Stimulated activated CD4-positive, alpha-beta T cell treated with anti-CD3 and anti-CD28 coated beads, Interleukin-15, amount 100 ng/mL, for 48 hours (primary cell): ENCODE measurements around the gene GYPA.
"Not testable (repeated sequence)": the region's sequence is repeated elsewhere in the genome, so short reads cannot be mapped to it uniquely, and the experiment has no call there.

ENCODE experiments used
- DNase-seq, 2 donors: peaks; one replicate each; pipeline ENCODE4 v3.0.0-alpha.2; 2020; ENCODE audit warnings: low read depth in 2 of 2

The GYPA gene

DNA sequence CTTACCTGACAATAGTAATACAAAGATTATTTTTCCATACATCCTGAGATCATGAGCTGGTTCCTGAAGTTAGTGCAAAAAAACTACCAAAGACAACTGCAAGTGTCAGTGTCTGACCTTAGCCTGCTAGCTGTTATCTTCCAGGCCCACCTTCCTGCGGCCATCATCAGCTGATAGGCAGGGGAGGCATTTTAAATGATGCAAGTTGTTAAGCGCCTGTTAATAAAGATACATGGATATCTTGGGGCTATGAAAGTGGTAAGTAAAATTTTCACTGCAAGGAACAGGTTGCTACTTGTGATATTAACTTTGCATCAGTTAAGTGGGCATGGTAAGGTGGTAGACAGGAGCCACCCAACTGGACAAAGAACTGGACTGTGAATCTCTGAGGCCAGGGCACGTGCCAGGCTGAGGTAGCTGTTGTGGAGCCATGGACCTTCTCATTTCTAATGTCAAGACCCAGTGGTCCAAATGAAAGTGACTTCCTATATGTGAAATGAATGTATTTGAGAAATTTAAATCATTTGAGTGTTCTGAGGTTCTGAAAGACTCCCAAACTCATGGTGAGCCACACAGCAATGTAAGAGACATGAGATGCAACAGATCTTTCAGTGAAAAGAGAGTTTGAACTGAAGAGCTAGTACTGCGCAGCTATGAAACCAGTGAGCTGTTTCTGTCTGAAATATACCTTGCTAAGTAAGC, at the start of gene GYPA:
TSS of gene GYPA (minus strand) at position 125 of the 702 bp plus-strand sequence. CDS start at position 42, 83 bp downstream.
- DNase-seq = not testable (repeated sequence)

DNA sequence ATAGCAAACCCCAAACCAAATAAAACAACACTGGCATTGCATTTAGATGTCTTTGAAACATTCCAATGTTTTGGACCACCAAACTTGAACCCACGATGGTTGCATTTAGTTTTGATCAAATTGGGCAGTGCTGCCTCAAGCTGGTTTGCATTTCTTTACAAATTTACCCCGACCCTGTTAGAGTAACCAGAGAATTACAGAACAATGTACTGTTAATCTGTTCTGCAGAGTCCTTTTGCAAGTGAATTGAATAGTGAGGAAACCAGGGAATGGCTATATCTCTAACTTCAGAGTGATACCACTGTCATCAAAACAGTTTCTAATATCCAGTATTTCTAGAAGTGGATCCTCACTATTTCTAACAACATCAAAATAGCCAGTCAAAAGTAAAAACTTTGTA, 49.5 kb upstream of the GYPA start:
- DNase-seq = no peak

DNA sequence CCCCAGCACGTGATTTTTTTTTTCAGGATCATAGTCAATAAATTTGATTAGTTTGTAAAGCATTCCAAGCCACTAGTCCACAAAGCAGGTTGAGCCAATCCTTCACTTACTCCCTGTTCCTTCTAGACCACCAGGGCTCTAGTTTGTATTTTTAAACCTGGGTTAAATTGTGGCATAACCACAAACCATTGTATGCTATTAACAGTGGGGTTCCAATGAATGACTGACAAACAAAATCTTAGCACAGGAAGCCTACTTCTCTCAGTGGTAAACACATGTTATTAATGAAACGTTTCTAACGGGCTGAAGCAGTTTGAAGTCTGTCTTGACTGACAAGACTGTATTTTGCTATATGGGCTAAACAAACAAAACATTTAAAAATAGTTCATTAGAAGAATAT, 48.6 kb upstream of the GYPA start:
- no peak for DNase-seq

DNA sequence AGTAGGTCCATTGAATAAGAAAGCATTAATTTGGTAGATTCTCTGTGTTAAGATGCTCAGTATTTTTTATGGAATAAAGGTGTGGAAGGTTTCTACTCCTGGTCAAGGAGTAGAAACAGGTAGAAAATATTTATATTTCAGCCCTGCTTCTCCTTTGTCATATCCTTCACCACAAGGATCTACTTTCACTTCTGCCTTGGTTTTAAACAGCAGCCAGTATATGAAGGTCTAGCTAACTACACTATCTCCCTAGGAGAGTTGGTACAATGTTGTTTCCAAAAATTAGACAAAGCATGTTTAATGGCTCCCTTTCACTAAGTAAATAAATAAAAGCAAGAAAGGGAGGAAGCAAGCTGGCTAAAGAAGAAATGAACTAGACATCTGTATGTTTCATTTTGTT, 44.6 kb upstream of the GYPA start:
- DNase-seq = no peak

DNA sequence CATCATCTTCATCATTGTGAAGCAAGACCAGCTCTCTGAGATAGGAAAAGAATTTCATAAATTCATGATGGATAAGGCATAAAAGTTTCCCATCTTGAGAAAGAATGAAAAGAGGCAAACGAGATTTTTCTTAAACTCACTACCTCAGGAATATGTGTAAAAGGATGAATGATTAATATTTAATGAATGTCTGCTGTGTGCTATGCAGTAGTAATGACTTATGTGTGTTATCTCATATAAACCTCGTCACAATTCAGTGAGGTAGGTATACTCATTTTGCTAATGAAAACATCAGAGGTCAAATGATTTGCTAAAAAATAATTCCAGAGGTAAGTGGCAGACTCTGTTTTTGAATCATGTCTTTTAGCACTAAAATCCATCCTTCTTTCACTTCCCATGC, 42.6 kb upstream of the GYPA start:
- DNase-seq = no peak

DNA sequence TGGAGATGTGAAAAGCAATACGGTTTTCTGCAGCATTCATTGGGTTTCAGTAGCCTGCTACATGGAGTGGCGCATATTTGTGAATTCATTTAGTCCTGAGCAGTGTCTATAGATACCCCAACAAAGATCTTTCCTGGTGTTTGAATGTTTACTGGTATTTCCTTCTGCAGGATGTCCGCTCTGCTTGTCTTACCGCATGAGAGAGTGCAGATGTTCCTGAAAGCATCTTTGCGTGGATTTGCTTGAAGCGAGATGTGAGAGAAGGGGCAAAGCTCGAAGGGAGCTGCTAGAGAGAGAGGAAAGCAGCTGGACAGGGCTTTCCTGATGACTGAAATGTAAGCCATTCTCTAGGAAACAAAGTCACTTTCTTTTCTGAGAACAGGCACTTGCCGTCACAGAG, 40.9 kb upstream of the GYPA start:
- no peak for DNase-seq

DNA sequence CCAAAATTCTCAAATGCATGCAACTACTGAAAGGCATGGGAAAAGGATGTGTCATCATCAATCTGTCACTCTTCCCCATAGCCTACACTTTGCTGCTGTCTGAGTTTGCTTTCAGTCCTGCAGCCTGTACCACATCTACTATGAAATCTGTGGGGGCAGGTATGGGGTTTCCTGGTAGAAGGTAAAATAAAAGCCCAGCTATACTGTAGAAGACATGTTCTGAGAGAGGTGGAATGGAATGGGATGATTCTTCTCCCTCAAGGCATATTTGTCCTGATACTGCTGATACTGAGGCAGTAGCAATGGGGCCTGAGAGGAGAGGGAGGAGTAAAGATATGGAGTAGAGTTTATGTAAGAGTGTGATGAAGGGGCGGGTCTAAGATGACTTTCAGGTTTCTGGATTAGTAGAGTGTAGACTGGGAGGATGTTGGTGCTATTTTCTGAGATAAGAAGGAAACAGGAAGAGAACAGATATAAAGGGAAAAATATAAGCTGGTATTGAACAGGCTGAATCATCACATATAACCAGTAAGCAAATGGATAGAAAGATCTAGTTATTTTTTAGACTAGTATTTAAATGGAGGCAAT, 38.7 kb upstream of the GYPA start:
- no peak for DNase-seq

DNA sequence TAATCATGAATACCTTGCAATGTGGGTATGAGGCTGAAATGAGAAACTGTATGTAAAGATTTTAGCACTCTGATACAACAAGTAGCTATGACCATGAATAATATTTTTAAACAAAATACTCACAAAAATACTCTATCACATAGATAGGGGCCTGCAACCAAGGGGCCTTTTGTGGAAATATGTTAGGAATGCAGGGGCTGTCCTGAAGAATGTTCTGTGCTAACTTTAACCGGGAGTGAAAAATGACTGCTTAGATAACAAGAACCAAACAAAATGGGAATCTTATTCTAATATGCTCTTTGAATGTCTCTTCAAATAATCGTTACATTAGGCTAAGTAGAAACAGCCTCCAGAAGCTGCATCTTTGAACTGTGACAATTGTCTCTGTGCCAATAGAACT, 37.9 kb upstream of the GYPA start:
- no peak for DNase-seq

DNA sequence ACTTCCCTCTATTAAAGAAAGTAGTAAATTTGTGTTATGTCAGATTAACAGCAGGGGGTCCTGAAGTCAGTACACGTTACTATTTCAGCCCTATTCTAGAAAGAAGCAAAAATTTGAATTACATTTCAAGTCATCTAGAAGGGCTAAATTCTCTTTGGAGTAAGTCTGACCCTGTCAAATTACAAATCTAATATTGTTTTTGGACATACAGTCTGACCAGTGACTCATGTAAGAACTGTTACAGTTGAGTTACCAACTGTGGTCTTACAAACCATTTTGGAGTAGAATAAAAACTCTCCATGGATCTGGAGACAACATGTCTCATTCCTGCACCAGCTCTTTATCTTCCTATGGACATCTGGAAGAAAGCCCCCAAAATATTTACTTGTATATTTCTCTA, 36.0 kb upstream of the GYPA start:
- DNase-seq = no peak

DNA sequence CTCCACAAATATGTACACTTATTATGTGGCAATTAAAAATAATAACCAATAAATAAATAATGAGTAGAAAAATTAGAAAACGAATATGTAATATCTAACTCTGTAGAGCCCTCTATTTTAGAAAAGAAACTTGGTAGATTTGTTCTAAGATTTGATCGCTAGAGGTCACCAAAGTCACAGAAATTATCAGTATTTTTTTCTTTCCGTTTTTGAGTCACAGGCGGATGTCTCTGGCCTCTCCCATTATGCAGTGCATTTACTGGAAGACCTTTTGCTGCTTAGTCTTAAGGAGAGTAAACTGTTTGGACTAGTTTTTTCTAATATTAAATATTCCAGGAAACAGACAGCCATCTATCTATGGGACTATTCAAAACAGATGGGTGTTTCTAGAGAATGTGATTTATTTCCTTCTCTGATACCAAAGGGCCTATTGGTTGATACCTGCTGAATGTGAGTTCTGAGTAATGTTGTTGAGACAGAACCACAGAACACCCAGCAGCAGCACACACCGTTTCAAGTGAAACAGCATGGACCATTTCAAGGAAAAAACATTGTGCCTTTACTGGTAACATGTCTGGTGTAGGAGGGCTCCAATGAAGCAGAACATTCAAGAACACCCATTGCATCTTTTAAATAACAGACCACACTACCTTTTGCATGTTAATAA, 34.0 kb upstream of the GYPA start:
- DNase-seq = no peak

DNA sequence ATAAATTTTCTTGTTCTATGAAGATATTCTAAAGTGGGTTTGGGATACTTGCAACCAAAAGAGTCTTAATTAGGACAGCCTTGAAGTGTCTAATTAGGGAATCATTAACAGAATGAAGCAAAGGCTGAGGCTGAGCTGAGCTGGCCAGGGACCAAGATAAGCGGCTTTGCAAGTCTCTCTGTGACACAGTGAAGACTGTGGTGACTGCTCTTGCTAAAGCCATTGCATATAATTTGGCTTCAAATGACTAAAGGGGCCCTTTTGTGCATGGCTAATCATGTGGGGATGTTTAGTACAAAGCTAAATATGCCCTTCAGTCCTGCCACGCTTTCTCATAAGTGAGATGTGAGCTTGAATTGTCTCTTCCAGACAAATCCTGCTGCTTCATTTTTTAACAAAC, 31.2 kb upstream of the GYPA start:
- DNase-seq = no peak

DNA sequence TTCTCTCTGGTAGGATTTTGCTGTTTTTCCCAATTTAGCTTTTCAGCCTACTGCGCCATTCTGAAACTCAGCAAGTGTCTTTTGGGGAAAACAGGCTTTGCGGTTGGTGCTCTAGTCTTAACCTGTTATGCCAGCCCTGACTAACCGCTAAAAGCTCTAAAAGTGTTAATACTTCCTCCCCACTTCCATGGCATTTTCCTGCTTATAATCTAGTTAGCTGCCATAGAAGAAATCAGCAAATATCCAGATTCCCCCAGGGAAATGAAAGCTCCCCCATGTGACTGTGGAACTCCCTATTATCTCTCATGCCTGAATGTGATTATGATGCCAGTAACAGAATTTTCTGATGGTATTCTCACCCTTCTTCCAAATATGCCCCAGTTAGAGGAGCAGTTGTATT, 28.7 kb upstream of the GYPA start:
- no peak for DNase-seq

DNA sequence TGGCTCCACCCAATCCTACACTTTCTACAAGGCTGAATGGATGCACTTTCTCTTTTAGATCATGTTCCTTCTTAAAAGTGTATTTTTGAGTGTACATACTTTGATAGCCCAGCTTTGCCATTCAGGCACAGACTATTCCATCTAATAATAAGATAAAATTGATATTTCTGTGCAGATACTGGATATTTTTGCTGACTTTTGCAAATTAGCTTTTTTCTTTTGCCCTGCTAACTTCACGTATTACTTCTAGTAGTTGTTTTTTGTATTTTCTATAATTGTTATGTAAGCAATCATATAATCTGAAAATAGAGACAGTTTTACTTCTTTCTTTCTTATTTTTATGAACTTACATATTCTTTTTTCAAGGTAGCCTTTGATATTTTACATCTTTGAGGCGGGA, 13.5 kb upstream of the GYPA start:
- no peak for DNase-seq

DNA sequence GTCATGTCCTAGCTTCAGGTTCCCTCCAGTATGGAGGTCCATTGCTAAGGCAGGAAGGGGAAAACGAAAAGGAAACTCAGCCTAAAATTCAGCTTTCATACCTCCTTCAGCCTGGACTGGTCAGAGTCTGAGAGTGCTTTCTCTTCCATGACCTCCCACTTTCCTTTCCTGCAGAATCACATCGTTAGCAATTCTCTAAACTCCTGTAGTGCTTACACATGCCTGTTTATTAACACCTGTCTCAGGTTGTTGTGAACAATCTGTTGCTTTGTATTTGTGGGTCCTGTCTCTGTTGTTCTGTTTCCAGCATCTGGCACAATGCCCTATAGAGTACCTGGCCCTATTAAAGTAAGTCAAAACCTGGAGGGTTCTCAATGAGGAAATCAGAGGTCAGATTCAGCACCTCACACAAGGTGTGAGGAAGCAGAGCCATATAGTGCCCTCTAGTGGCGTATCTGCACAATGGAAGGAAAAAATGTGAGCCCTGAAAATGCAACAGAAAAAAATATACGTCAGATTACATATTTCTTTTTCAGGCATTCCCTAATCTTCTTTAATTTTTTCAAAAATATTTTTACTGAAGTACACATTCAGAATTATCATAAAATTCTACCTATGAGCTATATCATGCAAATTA, 2.3 kb upstream of the GYPA start:
- not testable (repeated sequence) for DNase-seq

DNA sequence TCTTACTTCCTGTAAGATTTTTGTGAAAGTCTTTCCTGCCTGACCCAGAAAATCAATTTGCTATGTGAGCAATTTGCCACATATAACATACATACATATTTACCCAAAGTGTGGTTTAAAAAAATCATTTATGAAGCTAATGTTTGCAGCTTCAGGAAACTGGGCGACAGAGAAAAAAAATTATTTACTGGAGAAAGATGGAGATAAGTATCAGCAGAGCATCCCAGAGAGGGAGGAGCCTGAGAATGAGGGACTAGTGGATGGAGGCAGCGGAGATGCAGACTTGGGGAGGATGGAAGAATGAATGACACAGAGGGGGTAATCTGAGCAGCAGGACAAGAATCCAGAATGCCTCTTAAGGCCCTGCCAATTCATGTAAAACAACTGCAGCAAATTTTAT, 975 bp upstream of the GYPA start:
- no peak for DNase-seq

DNA sequence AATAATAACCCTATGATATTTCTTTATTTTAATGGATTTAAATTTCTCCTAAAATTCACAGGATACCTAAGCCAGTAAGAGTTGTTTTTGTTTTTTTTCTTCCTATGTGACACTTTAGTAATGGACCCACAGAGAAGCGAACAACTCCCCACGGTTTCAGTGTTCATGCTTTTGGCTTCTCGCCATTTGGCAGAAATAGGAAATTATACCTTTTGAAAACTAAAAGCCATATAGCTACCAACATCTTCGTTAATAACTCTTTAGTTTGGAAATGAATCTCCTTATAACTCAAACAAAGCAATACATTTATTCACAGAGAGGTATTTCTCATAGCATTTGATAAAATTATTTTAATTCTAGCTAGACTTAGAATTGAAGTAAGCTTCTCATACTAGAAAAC, 527 bp downstream of the GYPA start:
- DNase-seq = not testable (repeated sequence)

DNA sequence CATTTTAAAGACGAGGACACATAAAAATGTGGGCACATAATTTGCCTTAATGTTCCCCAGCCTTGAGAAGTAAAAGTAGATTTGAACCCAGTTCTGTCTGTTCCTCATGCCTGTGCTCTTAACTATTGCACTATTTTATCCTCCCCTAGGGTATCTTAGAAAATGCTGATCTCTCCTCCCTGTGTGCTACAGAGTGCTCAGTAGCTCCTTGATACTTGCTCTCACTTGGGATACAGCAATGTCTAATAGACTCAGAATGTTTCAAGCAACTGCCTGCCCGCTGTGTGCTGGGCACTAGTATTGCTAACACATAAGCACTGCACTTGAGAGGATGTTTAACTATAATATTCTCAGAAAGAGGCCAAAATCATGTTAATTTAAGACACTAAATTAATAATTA, 971 bp downstream of the GYPA start:
- DNase-seq = not testable (repeated sequence)

DNA sequence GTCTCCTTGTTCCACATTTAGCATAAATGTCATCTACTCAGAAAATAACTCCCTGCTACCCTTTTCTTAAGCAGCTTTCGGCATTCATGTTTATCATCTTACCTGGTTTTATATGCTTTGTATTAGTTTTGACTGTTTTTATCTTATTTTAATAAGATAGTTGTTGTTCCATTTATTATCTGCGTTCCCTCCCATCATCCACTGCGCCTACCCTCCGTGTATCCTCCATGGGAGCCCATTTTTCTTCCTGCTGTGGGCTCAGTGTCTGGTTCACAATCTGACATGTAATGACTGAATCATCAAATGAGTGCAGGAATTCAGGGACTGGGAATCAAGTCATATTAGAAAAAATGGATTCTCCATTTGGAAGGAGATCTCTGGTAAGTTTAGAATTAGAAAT, 2.3 kb downstream of the GYPA start:
- not testable (repeated sequence) for DNase-seq

DNA sequence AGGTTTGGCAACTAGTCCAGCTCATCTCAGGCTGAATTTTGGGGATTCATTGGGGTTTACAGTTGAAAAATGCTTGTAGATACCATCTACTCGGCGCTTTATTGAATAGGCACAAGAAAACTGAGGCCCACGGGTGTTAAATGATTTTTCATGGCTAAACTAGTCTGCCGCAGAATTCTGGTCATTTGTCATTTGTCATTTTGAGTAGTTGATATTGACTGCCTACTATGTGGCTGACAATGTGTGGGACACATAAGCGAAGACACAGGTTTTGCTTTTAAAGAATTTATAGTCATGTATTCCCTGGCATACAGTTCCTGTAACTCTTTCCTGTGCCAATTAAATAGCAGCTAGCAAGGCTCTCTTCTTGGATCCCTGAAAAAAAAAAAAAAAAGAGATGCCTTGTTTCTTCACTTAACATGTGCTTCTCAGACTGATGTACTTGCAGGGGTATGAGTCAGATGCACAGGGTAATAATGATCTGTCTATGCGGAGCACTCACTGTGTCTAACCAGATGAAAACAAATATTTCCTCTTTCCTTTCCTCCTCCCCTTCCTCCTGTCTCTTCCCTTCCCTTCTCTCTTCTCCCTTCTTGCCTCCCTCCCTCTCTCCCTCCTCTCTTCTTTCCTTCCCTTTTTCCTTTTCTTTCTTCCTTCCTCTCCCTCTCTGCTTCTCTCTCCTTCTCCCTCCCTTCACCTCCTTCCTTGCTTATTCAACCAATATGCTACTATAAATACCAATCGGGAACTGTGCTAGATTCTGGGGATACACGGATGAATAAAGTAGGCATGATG, 3.2 kb downstream of the GYPA start:
- DNase-seq = not testable (repeated sequence)

DNA sequence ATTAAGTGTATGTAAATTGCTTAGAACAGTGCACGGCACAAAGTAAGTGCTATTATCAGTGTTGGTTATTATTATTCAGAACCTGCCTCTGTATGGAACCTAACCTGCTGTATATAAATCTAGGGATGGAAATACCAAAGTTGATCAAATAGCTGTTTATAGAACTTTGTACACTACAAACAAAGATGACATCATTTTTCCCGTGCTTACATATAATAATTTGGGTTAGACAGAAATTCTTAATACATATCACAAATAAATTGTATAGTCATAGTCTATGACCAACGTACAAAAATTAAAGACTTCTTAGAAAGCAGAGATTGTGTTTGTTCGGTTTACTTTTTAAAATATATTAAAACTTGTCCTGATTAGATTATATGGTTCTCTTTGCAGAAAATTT, 4.3 kb downstream of the GYPA start:
- not testable (repeated sequence) for DNase-seq

DNA sequence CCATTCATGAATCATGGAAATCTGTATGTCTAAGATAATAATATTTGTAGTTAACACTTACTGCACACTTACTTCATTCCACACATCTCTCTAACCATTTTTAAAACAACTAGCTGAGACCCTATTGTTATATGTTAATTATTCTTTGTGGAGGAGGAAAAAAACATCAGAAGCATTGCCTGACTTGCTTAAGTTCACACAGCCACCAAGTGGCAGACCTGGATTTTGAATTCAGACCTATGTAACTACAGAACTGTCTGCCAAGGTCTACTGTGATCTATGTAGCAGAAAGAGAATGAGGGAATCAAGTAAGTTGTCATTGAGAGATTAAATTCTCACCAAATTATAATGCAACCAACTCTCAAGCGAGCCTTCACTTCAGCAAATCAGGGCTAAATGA, 10.4 kb downstream of the GYPA start:
- not testable (repeated sequence) for DNase-seq

DNA sequence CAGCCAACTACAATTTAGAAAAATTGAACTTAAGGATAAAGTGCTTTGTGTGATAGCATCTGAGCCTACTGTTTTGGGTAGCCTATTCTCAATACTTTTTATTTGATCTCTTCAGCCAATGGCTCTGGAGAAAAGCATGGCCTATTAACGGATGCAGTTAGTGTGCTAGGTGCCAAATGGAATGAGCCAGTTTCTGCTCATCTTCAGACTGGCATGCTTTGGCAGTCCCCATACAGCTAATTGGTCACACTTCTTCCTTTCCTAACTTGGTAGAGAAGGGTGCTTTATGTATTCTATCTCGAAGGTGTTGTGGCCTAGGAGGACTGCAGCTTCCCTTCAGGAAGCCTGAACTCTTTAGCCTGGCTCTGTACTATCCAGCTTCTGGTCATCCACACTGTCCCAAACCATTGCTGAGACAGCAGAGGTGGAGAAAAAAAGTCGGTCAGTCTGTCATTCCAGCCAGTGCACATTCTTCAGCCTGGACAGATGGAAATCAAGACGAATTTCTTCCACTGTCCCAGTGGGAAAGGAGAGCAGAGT, 11.1 kb downstream of the GYPA start:
- not testable (repeated sequence) for DNase-seq
